Measurements from ENCODE around the gene DCTN4. TPM values are rescaled to one million over a fixed set of nuclear protein-coding genes. Genes with fewer than 3 reads are reported as not detected.

The DCTN4 gene
- total RNA-seq, 4 donors from 2014 or later: 48.5 to 59.7 (median 49.3) TPM

- peaks cover 48 to 100% (median 81%) of the 10 kb centered on the region in 4 donors for H3K36me3 ChIP-seq
- no peaks in the 10 kb centered on the region for H3K4me1 ChIP-seq
- no peak for TF ChIP-seq EP300 (IDR thresholded peaks at IDR 0.05)
- TF ChIP-seq POLR2AphosphoS5 (IDR thresholded peaks at IDR 0.05): no peak
- no peak for TF ChIP-seq CTCF (IDR thresholded peaks at IDR 0.05)
- TF ChIP-seq POLR2A (IDR thresholded peaks at IDR 0.05; ENCODE audit: low read depth): no peak
- no peak for DNase-seq (ENCODE audit: extremely low spot score)
- no peaks in the 10 kb centered on the region for H3K27me3 ChIP-seq
- H3K27ac ChIP-seq (replicated peaks in 1 of 4): no peak overlapping the region
- intact Hi-C loops (cut with DNase I): no loop called here
- no peaks in the 10 kb centered on the region for H3K9me3 ChIP-seq
- WGBS: 91% methylated on average over 2 of the region's 2 CpGs
- no peak overlapping the region for H3K4me3 ChIP-seq
These were observed 35.0 kb downstream of the DCTN4 start for GRCh38 chr5:150723845-150724244.

GRCh38 chr5:150710165-150710564 lies 48.7 kb downstream of the DCTN4 start:
- no peaks in the 10 kb centered on the region for H3K4me1 ChIP-seq
- intact Hi-C loops (cut with DNase I): no loop called here
- TF ChIP-seq EP300 (IDR thresholded peaks at IDR 0.05): no peak
- no peak for TF ChIP-seq POLR2AphosphoS5 (IDR thresholded peaks at IDR 0.05)
- peak in 1 of 3 experiments; percentile 25 for TF ChIP-seq CTCF (IDR thresholded peaks at IDR 0.05)
- no peak for TF ChIP-seq POLR2A (IDR thresholded peaks at IDR 0.05; ENCODE audit: low read depth)
- no peaks in the 10 kb centered on the region for H3K9me3 ChIP-seq
- no peak for DNase-seq (ENCODE audit: extremely low spot score)
- no peak overlapping the region for H3K4me3 ChIP-seq
- H3K27me3 ChIP-seq: no peaks in the 10 kb centered on the region
- no peak overlapping the region for H3K27ac ChIP-seq (replicated peaks in 1 of 4)
- 54% methylated on average over 2 of the region's 2 CpGs for WGBS
- H3K36me3 ChIP-seq: peaks cover 36 to 80% (median 72%) of the 10 kb centered on the region in 4 donors

- no peaks in the 10 kb centered on the region for H3K4me1 ChIP-seq
- H3K27me3 ChIP-seq: no peaks in the 10 kb centered on the region
- H3K4me3 ChIP-seq: no peak overlapping the region
- no peaks in the 10 kb centered on the region for H3K9me3 ChIP-seq
- TF ChIP-seq POLR2A (IDR thresholded peaks at IDR 0.05; ENCODE audit: low read depth) (no peak), CTCF (IDR thresholded peaks at IDR 0.05) (no peak), EP300 (IDR thresholded peaks at IDR 0.05) (no peak), POLR2AphosphoS5 (IDR thresholded peaks at IDR 0.05) (no peak)
- WGBS: 66% methylated on average over 4 of the region's 4 CpGs
- H3K36me3 ChIP-seq: peaks cover 13 to 47% (median 40%) of the 10 kb centered on the region in 4 donors
- intact Hi-C loops (cut with DNase I): loop anchor here (10.0 kb wide), 1 partner anchor 138 kb away; the partner anchor contains the start of gene IRGM
- no peak overlapping the region for H3K27ac ChIP-seq (replicated peaks in 1 of 4)
- DNase-seq (ENCODE audit: extremely low spot score): no peak
These were observed 51.9 kb downstream of the DCTN4 start for GRCh38 chr5:150706776-150707390.

- WGBS: 89% methylated on average over 3 of the region's 3 CpGs
- no peaks in the 10 kb centered on the region for H3K27me3 ChIP-seq
- no peak overlapping the region for H3K27ac ChIP-seq (replicated peaks in 1 of 4)
- H3K4me3 ChIP-seq: no peak overlapping the region
- peaks cover 13 to 21% (median 19%) of the 10 kb centered on the region in 4 donors for H3K4me1 ChIP-seq
- DNase-seq (ENCODE audit: extremely low spot score): no peak
- TF ChIP-seq CTCF (IDR thresholded peaks at IDR 0.05) (no peak), POLR2AphosphoS5 (IDR thresholded peaks at IDR 0.05) (no peak), POLR2A (IDR thresholded peaks at IDR 0.05; ENCODE audit: low read depth) (no peak), EP300 (IDR thresholded peaks at IDR 0.05) (no peak)
- H3K9me3 ChIP-seq: no peaks in the 10 kb centered on the region
- peaks cover 1 to 18% (median 12%) of the 10 kb centered on the region in 4 donors for H3K36me3 ChIP-seq
- intact Hi-C loops (cut with DNase I): loop anchor here (5.0 to 10.0 kb wide), 2 partner anchors 54 to 141 kb away; partner anchors contain the start of genes DCTN4 and IRGM
These were observed 55.1 kb downstream of the DCTN4 start for GRCh38 chr5:150703762-150704161.
